Chondrocyte (in vitro differentiated cells): ENCODE data around the gene GRAMD4. TPM values are rescaled to one million over a fixed set of nuclear protein-coding genes. Genes with fewer than 3 reads are reported as not detected.
A peak's percentile ranks its signal among the peaks of the same experiment; 100 is the strongest.

Source experiments
- DNase-seq: peaks from one replicate; pipeline ENCODE4 v3.0.0; 2021; ENCODE audit warnings: mixed read lengths, low spot score
- H3K27ac Mint-ChIP-seq: one replicate; pipeline ENCODE4 v1.8.0; 2021; ENCODE audit warnings: mild to moderate bottlenecking, moderate library complexity, mixed read lengths; ENCODE audit not compliant: unreplicated experiment
- H3K27me3 Mint-ChIP-seq: 2 replicates; pipeline ENCODE4 v1.8.0; 2021; ENCODE audit warnings: low read depth, mixed read lengths
- H3K36me3 Mint-ChIP-seq: 2 replicates; pipeline ENCODE4 v1.8.0; 2021; ENCODE audit warnings: low read depth, mixed read lengths
- H3K4me1 Mint-ChIP-seq: 2 replicates; pipeline ENCODE4 v1.8.0; 2021; ENCODE audit warnings: low read depth, mild to moderate bottlenecking, mixed read lengths
- H3K4me3 Mint-ChIP-seq: one replicate; pipeline ENCODE4 v1.8.0; 2021; ENCODE audit warnings: mild to moderate bottlenecking, moderate library complexity, mixed read lengths; ENCODE audit not compliant: unreplicated experiment
- H3K9me3 Mint-ChIP-seq: 2 replicates; pipeline ENCODE4 v1.8.0; 2021; ENCODE audit warnings: low read depth, mixed read lengths
- total RNA-seq: library from RNA; stranded (reverse); gene quantifications from 3 replicates; pipeline ENCODE4 v1.2.1, GENCODE V29; 2021
- TF ChIP-seq, protein P1 (sequence below): fragments of 200-600 bp; sonication (generic); IDR thresholded peaks from 2 replicates; pipeline ENCODE4 v1.5.0; 2021; ENCODE audit warnings: antibody characterized with exemption, mild to moderate bottlenecking, moderate library complexity

Gene GRAMD4
- total RNA-seq, 1 donor from 2014 or later: 31.7 TPM

DNA sequence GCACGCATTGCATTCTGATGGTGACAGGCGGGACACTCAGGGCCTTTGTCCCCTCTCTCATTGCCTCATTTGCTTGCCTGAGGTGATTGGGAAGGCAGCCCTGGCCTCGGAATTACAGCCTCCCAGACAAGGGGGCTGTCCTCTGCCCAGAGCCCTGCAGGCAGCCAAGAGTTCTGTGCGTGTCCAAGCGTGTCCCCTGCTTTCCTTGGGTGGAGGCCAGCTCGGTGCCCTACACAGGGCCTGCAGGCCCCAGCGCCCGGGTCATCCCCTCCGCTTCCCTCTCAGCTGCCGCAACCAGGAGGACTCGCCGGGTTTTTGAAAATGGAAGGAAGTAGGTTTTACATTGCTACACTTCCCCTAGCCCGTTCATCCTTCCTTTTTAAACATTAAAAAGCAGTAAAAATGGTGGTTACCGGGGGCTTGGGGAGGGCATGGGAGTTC is 1.9 kb downstream of the GRAMD4 start:
- no peak overlapping the region for H3K4me3 Mint-ChIP-seq
- no peaks in the 10 kb centered on the region for H3K27me3 Mint-ChIP-seq
- H3K4me1 Mint-ChIP-seq: peaks cover 38% of the 10 kb centered on the region
- no peaks in the 10 kb centered on the region for H3K36me3 Mint-ChIP-seq
- TF ChIP-seq, protein P1, sequence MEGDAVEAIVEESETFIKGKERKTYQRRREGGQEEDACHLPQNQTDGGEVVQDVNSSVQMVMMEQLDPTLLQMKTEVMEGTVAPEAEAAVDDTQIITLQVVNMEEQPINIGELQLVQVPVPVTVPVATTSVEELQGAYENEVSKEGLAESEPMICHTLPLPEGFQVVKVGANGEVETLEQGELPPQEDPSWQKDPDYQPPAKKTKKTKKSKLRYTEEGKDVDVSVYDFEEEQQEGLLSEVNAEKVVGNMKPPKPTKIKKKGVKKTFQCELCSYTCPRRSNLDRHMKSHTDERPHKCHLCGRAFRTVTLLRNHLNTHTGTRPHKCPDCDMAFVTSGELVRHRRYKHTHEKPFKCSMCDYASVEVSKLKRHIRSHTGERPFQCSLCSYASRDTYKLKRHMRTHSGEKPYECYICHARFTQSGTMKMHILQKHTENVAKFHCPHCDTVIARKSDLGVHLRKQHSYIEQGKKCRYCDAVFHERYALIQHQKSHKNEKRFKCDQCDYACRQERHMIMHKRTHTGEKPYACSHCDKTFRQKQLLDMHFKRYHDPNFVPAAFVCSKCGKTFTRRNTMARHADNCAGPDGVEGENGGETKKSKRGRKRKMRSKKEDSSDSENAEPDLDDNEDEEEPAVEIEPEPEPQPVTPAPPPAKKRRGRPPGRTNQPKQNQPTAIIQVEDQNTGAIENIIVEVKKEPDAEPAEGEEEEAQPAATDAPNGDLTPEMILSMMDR: no peak
- DNase-seq: no peak
- no peaks in the 10 kb centered on the region for H3K9me3 Mint-ChIP-seq
- no peak overlapping the region for H3K27ac Mint-ChIP-seq

DNA sequence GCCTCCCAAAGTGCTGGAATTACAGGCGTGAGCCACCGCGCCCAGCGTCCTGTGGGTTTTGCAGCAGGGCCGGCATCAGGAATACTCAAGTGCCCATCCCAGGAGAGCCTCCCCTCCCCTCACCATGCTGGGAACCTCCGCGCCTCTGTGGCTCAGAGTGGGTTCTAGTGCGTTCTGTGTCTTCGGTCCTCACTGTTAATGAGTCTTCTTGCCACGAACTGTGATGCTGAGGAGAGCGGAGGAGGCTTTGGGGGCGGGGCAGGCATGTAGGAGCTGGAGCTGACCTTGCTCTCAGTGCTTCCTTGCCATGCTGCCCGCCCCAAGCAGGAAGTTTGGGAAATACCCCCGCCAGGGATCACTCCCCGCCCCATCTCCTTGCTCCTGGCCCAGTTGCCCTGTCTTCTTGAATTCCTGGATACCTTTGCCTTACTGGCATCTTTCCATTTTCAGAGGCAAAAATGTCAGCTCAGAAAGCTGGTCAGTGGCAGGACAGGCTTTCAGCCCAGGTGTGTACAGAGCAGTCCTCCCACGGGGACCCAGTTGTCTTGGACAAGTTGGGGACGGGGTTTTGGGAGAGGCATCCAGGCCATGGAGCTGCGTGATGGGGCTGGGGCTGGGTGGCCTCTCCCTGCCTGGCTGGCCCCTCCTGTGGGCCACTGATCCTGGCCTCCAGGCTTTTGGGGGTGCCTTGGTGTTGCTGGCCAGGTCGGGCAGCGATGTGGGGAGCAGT is 5.1 kb downstream of the GRAMD4 start:
- Mint-ChIP-seq H3K9me3 (no peaks in the 10 kb centered on the region), H3K4me1 (peaks cover 8% of the 10 kb centered on the region), H3K27me3 (no peaks in the 10 kb centered on the region), H3K4me3 (no peak overlapping the region), H3K36me3 (no peaks in the 10 kb centered on the region), H3K27ac (no peak overlapping the region)
- DNase-seq: no peak
- TF ChIP-seq, protein P1: no peak

- no peaks in the 10 kb centered on the region for H3K36me3 Mint-ChIP-seq
- no peaks in the 10 kb centered on the region for H3K27me3 Mint-ChIP-seq
- DNase-seq: no peak
- TF ChIP-seq, protein P1: no peak
- no peaks in the 10 kb centered on the region for H3K9me3 Mint-ChIP-seq
- no peak overlapping the region for H3K27ac Mint-ChIP-seq
- peaks cover 8% of the 10 kb centered on the region for H3K4me1 Mint-ChIP-seq
- H3K4me3 Mint-ChIP-seq: no peak overlapping the region
Observed at GRCh38 chr22:46625843-46626349, 5.7 kb downstream of the GRAMD4 start.

- no peak overlapping the region for H3K4me3 Mint-ChIP-seq
- TF ChIP-seq, protein P1: no peak
- peaks cover 8% of the 10 kb centered on the region for H3K4me1 Mint-ChIP-seq
- no peak overlapping the region for H3K27ac Mint-ChIP-seq
- H3K36me3 Mint-ChIP-seq: no peaks in the 10 kb centered on the region
- peak; percentile 79 for DNase-seq
- H3K27me3 Mint-ChIP-seq: no peaks in the 10 kb centered on the region
- H3K9me3 Mint-ChIP-seq: no peaks in the 10 kb centered on the region
Observed at GRCh38 chr22:46626356-46626755, 6.2 kb downstream of the GRAMD4 start.

DNA sequence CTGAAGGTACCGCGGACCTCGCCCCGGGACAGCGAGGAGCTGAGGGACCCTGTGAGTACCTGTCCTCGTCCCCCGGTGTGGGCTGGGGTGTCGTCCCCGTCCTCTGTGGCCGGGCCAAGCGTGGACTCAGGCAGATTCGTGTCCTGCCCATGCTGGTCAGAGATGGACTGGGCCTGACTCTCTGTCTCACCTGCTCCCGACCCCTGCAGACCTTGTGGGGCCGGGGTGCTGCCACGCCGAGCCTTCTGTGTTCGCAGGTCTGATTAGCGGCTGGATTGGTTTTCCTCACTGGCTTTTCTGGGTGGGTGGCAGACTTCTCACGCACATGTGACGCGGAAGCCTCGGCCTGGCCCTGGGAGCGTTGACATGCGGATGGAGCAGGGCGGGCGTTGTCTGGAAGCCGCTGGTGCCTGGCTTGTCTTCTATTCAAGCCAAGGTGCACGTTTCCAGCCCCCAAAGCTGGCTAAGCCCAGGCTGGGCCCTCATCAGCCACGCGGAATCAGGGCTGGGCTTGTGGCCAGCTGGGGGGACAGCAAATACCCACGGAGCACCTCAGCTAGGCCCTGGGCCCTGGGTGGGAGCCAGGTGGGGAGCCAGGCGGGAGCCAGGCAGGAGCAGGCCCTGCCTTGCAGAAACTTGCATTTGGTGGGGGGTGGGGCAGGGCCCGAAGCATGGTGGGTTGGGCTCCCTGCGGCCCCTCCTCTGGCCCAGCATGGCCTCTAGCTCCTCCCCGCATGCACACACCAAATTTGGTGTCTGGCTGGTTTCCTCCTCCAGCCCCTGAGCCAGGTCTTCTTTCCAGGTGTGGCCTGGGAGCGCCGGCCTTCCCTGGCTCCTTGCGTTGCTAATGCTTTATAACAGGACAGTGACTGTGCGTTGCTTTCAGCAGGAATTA is 7.0 kb downstream of the GRAMD4 start:
- H3K27ac Mint-ChIP-seq: no peak overlapping the region
- peak; percentile 86 for DNase-seq
- H3K9me3 Mint-ChIP-seq: no peaks in the 10 kb centered on the region
- H3K4me3 Mint-ChIP-seq: no peak overlapping the region
- peaks cover 2% of the 10 kb centered on the region for H3K4me1 Mint-ChIP-seq
- no peaks in the 10 kb centered on the region for H3K27me3 Mint-ChIP-seq
- TF ChIP-seq, protein P1: no peak
- H3K36me3 Mint-ChIP-seq: no peaks in the 10 kb centered on the region
